Tongue (tissue), 2 donors: ENCODE results near the gene VAV3. TPM values are rescaled to one million over a fixed set of nuclear protein-coding genes. Genes with fewer than 3 reads are reported as not detected.
A peak's percentile ranks its signal among the peaks of the same experiment; 100 is the strongest.
"Not testable (repeated sequence)": the region's sequence is repeated elsewhere in the genome, so short reads cannot be mapped to it uniquely, and the experiment has no call there.

ENCODE experiments used
- DNase-seq: peaks from one replicate; pipeline ENCODE4 v3.0.0-alpha.2; 2015
- total RNA-seq: library from RNA; depleted of rRNA; stranded (reverse); fragments of >200 nt; gene quantifications from one replicate; pipeline ENCODE4 v1.2.3, GENCODE V29; 2014

VAV3 gene
- total RNA-seq, 1 donor from 2014 or later = 39.8 TPM

GRCh38 chr1:107682467-107682866 is 282.5 kb downstream of the VAV3 start:
- DNase-seq = no peak

- DNase-seq = no peak
These were observed 283.9 kb downstream of the VAV3 start for GRCh38 chr1:107681001-107681479.

GRCh38 chr1:107680579-107680985 is 284.4 kb downstream of the VAV3 start:
- DNase-seq = no peak

GRCh38 chr1:107679411-107679953 is 285.5 kb downstream of the VAV3 start:
- DNase-seq = no peak

GRCh38 chr1:107678993-107679392 is 286.0 kb downstream of the VAV3 start:
- no peak for DNase-seq

DNA sequence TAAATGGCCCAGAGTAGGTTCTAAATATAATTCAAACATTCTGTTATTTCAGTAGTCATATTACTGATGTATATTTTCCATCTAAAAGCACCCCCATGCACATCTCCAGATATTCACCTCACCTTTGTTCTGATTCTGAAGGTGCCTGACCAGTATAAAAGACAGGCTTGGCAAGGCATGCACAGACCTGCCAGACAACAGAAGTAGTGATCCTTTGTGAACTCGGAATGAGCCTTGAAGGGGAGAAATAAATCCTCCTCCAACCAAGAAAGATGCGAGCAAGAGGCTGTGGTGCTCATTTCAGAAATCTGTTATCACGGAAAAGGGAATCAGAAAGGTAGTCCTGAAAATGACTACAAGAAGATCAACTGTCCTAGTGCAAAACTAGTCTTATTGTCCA is 287.3 kb downstream of the VAV3 start:
- DNase-seq = no peak

GRCh38 chr1:107674486-107674885 is 290.5 kb downstream of the VAV3 start:
- DNase-seq = no peak

DNA sequence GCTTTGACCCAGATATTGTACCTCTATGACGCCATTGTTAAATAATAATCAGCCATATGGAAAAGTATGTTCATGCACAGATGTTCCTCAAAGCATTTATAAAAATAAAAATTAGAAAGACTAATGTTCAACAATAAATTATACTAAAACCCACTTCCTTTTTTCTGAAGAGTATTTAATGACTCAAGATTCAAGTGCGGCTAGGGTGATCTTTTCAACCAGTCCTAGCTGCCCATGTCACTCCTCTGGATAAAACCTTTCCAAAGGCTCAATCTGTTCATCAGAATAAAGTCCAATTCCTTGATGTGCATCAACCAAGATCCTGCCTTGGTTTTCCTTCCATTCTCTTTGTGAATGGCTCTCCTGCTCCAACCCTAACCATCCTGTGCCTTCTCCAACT is 292.0 kb downstream of the VAV3 start:
- DNase-seq = no peak

DNA sequence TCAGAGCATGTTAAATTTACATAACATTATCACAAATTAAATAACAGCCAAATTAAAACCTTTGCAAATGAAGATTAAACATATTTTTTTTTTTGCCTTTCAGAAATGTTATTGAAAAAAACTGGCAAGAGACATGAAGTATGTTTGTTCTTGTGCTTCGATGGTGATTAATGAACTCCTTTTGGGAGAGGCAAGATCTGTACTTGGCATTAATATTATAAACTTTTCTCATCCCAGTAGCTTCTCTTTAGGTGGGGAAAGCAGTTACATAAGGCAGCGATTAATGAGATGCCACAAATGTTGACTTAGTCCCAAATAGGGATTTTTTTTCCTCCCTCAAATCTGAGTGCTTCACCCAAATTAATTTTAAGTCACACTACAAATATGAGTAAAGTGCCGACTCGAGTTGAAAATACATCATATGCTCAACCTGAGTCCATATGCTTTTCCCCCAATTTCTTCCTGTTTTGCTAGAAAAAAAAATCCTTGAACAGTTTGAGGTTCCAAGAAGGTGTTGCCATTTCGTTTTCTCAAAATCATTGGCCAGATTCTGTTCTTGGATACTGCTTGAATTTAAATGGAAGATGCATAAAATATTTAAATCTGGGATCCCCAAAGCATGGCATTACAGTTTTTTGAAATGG is 294.5 kb downstream of the VAV3 start:
- peak; percentile 7 for DNase-seq

- DNase-seq = peak; percentile 70
These were observed 295.0 kb downstream of the VAV3 start for GRCh38 chr1:107669996-107670395.

- DNase-seq = no peak
These were observed 296.2 kb downstream of the VAV3 start for GRCh38 chr1:107668762-107669161.

GRCh38 chr1:107666493-107666892 is 298.5 kb downstream of the VAV3 start:
- DNase-seq = no peak

DNA sequence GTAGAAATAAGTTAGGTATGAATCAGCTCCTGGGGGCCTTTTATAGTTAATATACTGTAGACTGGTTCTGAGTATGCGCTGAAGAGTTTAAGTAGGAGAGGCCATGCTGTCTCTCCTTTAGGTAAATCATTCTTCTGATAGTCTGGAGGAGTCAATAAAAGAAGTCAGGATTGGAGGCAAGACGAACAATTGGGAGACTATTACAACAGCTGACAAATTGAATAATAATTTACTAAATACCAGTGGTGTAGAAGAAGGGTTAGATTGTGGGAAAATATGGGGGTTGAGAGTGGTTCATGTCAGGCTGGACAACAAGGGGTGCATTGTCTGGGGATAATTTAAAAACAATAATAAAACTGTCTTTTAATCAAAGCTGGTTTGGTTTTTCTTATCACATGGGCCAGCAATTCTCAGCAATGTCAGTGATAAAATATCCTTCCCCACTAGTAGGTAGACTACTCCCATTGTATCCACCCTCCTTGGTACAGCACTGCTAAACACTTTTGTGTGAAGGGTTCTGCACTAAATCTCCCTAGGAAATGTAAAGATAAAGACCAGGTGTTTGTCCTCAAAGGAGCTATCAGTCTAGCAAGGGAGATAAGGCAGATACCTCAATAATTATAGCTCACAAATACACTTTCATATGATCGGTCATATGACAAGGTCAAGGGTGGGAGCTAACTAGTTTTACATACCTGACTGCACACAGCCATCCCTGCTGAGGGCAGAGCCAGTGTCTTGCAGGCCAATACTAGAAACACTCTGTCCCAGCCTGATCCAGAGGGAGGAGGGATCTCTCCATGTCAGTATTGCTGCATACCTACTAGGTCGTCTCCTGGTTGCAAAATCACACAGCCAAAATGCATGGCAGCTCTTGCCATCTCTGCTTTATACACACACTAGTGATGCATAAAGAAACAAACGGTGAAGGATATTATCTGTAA is 299.7 kb downstream of the VAV3 start:
- DNase-seq = no peak

GRCh38 chr1:107662971-107663370 is 302.0 kb downstream of the VAV3 start:
- no peak for DNase-seq

DNA sequence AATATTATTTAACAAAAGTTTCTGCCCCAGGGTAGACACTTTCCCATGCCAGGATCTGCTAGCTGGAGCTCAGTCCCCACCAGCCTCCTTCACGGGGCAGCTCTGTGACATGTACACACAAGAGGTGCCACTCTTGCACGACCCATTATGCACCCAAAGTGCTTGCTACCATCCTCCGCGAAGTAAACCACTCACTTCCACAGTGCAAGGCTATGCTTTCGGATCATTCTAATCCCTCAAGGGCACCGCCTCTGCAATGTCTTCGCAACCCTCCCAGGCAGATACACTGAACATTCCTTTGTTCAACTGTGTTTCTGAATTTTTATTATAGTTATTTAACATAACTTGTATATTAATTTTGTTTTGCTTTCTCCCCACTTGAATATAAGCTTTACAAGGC is 303.8 kb downstream of the VAV3 start:
- no peak for DNase-seq

DNA sequence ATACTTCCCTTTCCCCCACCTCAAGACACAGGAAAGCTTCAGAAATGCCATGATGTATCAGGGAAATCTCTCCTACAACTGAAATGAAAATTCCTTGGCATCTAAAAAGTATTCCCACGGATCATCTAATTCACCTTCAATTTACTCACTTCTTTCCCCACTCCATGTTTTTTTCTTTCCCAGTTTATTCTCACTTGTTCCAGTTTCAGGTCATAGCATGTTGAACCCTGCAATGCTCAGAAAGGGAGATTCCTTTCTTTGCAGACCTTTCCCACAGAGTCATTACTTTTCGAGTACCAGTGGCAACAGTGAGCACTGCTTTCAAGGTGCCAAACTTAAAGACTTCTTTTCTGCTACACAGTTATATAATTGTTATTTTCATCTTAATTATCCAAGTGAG is 305.0 kb downstream of the VAV3 start:
- no peak for DNase-seq

GRCh38 chr1:107657356-107657755 is 307.6 kb downstream of the VAV3 start:
- DNase-seq = no peak

GRCh38 chr1:107653765-107654164 is 311.2 kb downstream of the VAV3 start:
- DNase-seq = no peak

DNA sequence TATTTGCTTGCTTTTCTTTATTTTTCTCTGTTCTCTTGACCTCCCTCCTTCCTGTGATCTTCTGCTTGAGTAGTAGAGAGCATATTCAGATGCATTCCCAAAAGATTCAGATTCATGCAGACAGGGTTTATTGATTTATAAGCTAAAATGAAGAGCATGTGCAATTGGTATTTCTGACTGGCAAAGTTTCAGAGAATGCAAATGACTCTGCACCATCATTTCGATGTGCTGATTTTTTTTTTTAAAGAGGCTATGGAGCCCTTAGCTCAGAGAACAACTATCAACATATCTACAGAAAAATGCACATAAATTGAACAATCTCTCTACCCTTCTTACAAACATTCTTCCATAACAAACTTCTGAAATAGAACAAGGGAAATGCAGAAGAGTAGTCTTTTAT is 312.0 kb downstream of the VAV3 start:
- no peak for DNase-seq

GRCh38 chr1:107650825-107651224 is 314.2 kb downstream of the VAV3 start:
- not testable (repeated sequence) for DNase-seq

GRCh38 chr1:107649023-107649422 is 316.0 kb downstream of the VAV3 start:
- no peak for DNase-seq

DNA sequence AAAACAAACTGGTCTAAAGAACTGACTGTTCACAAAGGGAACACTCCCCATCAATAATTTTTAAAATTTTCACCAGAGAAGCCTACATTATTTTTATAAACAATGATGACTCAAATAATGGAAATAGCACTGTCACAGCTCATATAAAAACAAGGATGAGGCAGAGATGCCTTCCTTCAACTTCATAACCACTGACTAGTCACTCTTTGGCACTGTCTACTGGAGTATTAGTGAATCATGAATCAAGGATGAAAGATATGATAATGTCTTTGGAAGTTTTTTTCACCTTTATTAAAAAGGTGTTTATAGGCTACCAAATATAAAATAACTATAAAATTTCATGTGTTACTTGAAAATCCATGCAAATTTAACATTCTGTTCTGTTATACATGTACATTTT is 316.9 kb downstream of the VAV3 start:
- DNase-seq = no peak

GRCh38 chr1:107647012-107647411 is 318.0 kb downstream of the VAV3 start:
- DNase-seq = no peak
